GM19238 (cell line): ENCODE results near the gene DMD.

Source experiments
- DNase-seq: peaks from one replicate; pipeline ENCODE4 v3.0.0; 2011; ENCODE audit warnings: low spot score; ENCODE audit not compliant: insufficient read length

Gene DMD

GRCh38 chrX:32514986-32515385, 696.4 kb downstream of the DMD start:
- no peak for DNase-seq

GRCh38 chrX:32501606-32502005, 709.7 kb downstream of the DMD start:
- no peak for DNase-seq

GRCh38 chrX:32496671-32497070, 714.7 kb downstream of the DMD start:
- no peak for DNase-seq

GRCh38 chrX:32495855-32496254, 715.5 kb downstream of the DMD start:
- DNase-seq = no peak

- DNase-seq = no peak
These were observed 722.2 kb downstream of the DMD start for GRCh38 chrX:32489125-32489524.

GRCh38 chrX:32483534-32484136, 727.7 kb downstream of the DMD start:
- no peak for DNase-seq

- DNase-seq = no peak
These were observed 731.3 kb downstream of the DMD start for GRCh38 chrX:32480019-32480418.

GRCh38 chrX:32472364-32472763, 739.0 kb downstream of the DMD start:
- DNase-seq = no peak

- no peak for DNase-seq
These were observed 755.6 kb downstream of the DMD start for GRCh38 chrX:32455704-32456103.

- no peak for DNase-seq
These were observed 759.2 kb downstream of the DMD start for GRCh38 chrX:32451954-32452695.

GRCh38 chrX:32448945-32449344, 762.4 kb downstream of the DMD start:
- DNase-seq = no peak

GRCh38 chrX:32448320-32448719, 763.0 kb downstream of the DMD start:
- DNase-seq = peak; percentile 7

GRCh38 chrX:32447640-32448039, 763.7 kb downstream of the DMD start:
- DNase-seq = no peak

- DNase-seq = no peak
These were observed 767.5 kb downstream of the DMD start for GRCh38 chrX:32443841-32444240.

GRCh38 chrX:32421266-32421665, 790.1 kb downstream of the DMD start:
- DNase-seq = no peak

GRCh38 chrX:32408389-32408788, 803.0 kb downstream of the DMD start:
- DNase-seq = no peak

GRCh38 chrX:32397562-32398216, 813.7 kb downstream of the DMD start:
- DNase-seq = no peak

GRCh38 chrX:32395878-32396277, 815.5 kb downstream of the DMD start:
- no peak for DNase-seq

- no peak for DNase-seq
These were observed 818.7 kb downstream of the DMD start for GRCh38 chrX:32392655-32393054.

GRCh38 chrX:32370456-32371205, 840.7 kb downstream of the DMD start:
- no peak for DNase-seq

- no peak for DNase-seq
These were observed 917.2 kb downstream of the DMD start for GRCh38 chrX:32293962-32294700.
